Measurements from ENCODE around the gene EDARADD.

DNA sequence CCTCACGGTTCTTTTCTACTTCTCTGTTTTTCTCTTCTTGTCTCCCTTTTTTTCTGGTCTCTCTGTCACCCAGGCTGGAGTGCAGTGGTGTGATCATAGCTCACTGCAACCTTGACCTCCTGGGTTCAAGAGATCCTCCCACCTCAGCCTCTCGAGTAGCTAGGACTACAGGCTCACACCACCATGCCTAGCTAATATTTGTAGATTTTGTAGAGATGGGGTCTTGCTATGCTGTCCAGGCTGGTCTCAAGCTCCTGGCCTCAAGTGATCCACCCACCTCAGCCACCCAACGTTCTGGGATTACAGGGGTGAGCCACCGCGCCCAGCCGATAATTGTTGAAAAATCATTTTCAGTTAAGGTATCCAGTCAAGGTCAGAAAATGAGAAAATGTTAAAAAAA is 103.8 kb downstream of the EDARADD start:
- TF ChIP-seq, protein P1, sequence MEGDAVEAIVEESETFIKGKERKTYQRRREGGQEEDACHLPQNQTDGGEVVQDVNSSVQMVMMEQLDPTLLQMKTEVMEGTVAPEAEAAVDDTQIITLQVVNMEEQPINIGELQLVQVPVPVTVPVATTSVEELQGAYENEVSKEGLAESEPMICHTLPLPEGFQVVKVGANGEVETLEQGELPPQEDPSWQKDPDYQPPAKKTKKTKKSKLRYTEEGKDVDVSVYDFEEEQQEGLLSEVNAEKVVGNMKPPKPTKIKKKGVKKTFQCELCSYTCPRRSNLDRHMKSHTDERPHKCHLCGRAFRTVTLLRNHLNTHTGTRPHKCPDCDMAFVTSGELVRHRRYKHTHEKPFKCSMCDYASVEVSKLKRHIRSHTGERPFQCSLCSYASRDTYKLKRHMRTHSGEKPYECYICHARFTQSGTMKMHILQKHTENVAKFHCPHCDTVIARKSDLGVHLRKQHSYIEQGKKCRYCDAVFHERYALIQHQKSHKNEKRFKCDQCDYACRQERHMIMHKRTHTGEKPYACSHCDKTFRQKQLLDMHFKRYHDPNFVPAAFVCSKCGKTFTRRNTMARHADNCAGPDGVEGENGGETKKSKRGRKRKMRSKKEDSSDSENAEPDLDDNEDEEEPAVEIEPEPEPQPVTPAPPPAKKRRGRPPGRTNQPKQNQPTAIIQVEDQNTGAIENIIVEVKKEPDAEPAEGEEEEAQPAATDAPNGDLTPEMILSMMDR (IDR thresholded peaks at IDR 0.05) = no peak
- TF ChIP-seq, protein P2, sequence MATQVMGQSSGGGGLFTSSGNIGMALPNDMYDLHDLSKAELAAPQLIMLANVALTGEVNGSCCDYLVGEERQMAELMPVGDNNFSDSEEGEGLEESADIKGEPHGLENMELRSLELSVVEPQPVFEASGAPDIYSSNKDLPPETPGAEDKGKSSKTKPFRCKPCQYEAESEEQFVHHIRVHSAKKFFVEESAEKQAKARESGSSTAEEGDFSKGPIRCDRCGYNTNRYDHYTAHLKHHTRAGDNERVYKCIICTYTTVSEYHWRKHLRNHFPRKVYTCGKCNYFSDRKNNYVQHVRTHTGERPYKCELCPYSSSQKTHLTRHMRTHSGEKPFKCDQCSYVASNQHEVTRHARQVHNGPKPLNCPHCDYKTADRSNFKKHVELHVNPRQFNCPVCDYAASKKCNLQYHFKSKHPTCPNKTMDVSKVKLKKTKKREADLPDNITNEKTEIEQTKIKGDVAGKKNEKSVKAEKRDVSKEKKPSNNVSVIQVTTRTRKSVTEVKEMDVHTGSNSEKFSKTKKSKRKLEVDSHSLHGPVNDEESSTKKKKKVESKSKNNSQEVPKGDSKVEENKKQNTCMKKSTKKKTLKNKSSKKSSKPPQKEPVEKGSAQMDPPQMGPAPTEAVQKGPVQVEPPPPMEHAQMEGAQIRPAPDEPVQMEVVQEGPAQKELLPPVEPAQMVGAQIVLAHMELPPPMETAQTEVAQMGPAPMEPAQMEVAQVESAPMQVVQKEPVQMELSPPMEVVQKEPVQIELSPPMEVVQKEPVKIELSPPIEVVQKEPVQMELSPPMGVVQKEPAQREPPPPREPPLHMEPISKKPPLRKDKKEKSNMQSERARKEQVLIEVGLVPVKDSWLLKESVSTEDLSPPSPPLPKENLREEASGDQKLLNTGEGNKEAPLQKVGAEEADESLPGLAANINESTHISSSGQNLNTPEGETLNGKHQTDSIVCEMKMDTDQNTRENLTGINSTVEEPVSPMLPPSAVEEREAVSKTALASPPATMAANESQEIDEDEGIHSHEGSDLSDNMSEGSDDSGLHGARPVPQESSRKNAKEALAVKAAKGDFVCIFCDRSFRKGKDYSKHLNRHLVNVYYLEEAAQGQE (IDR thresholded peaks at IDR 0.05; ENCODE audit: insufficient read depth in 1 of 2, low read depth in 2 of 2, low read length in 1 of 2) = no peak
- TF ChIP-seq POLR2AphosphoS5 (IDR thresholded peaks at IDR 0.05; ENCODE audit: low read depth, low read length) (no peak), SIN3A (IDR thresholded peaks at IDR 0.05; ENCODE audit: borderline replicate concordance, insufficient read depth, low read depth, low read length) (no peak), TCF7L2 (IDR thresholded peaks at IDR 0.05; ENCODE audit: low read depth, low read length) (no peak)
